H1 (cell line): ENCODE results near the gene RMDN3. TPM values are rescaled to one million over a fixed set of nuclear protein-coding genes. Genes with fewer than 3 reads are reported as not detected.

ENCODE experiments used
- KDM4A ChIP-seq: IDR thresholded peaks from one replicate; pipeline ENCODE4 v1.7.1; 2012; ENCODE audit warnings: low read depth, mild to moderate bottlenecking, moderate library complexity, low read length, inconsistent platforms; ENCODE audit not compliant: severe bottlenecking
- MAFK ChIP-seq: IDR thresholded peaks from 2 replicates; pipeline ENCODE4 v1.6.1; 2012; ENCODE audit warnings: low read depth, mild to moderate bottlenecking, improper control_type of control experiment, low read length
- polyA plus RNA-seq, 7 experiments: library from polyadenylated mRNA; depleted of rRNA in 3 of 7; stranded (reverse) in 5 of 7; unstranded in 2 of 7; fragments of >200 nt in 5 of 7; fragments of 200-250 nt in 2 of 7; gene quantifications; 1 replicate in 5 of 7; 2 replicates in 1 of 7; 4 replicates in 1 of 7; pipeline versions ENCODE4 v1.2.1 to v1.2.3, GENCODE V29; 2011 to 2013; ENCODE audit warnings: missing spikeins in 2 of 7, mixed read lengths in 2 of 7
- total RNA-seq: library from RNA; stranded (reverse); fragmentation: NEBNext Ultra II Directional; extraction: Animal tissue kit (Norgen Biotek cat#: 25700); gene quantifications from 2 replicates; pipeline ENCODE4 v1.2.1, GENCODE V29; 2021

Gene RMDN3
- total and polyA plus RNA-seq, 2 of the 8 experiments (the other 6 are each of a cell fraction or from before 2014, with no cell fraction given) = 10.8 to 24.1 TPM

- TF ChIP-seq KDM4A (no peak), MAFK (no peak)
These were observed 15.2 kb upstream of the RMDN3 start (continued) for GRCh38 chr15:40770147-40770721.
